Astrocyte (in vitro differentiated cells and primary cell): ENCODE data around the gene NHERF2. TPM values are rescaled to one million over a fixed set of nuclear protein-coding genes. Genes with fewer than 3 reads are reported as not detected.

Source experiments
- DNase-seq: peaks from one replicate; pipeline ENCODE4 v3.0.0-alpha.2; 2010; ENCODE audit warnings: low read depth
- FAIRE-seq: peaks from 2 replicates; lab custom pipeline; 2011; peaks lifted over from hg19 to GRCh38; lab: Jason Lieb, UNC
- H2AFZ ChIP-seq: 2 replicates; pipeline ENCODE4 v1.6.0; 2012; ENCODE audit warnings: low read depth, low read length, inconsistent platforms
- H3K27ac ChIP-seq: 2 replicates; pipeline ENCODE4 v1.5.1; 2011; ENCODE audit warnings: low read depth, low read length, inconsistent platforms
- H3K27me3 ChIP-seq: 2 replicates; pipeline ENCODE4 v1.6.0; 2011; ENCODE audit warnings: low read length, inconsistent platforms; ENCODE audit not compliant: insufficient read depth
- H3K36me3 ChIP-seq: 2 replicates; pipeline ENCODE4 v1.5.1; 2011; ENCODE audit warnings: low read length, inconsistent platforms; ENCODE audit not compliant: insufficient read depth
- H3K4me1 ChIP-seq: 2 replicates; pipeline ENCODE4 v1.5.1; 2011; ENCODE audit warnings: low read length, inconsistent platforms; ENCODE audit not compliant: insufficient read depth
- H3K4me2 ChIP-seq: 2 replicates; pipeline ENCODE4 v1.6.0; 2012; ENCODE audit warnings: low read length, inconsistent platforms
- H3K4me3 ChIP-seq: 2 replicates; pipeline ENCODE4 v1.5.1; 2011; ENCODE audit warnings: low read depth, mild to moderate bottlenecking, low read length, inconsistent platforms; ENCODE audit not compliant: insufficient read depth
- H3K79me2 ChIP-seq: 2 replicates; pipeline ENCODE4 v1.6.0; 2012; ENCODE audit warnings: mild to moderate bottlenecking, low read length, inconsistent platforms; ENCODE audit not compliant: insufficient read depth
- H3K9ac ChIP-seq: 2 replicates; pipeline ENCODE4 v1.6.0; 2012; ENCODE audit warnings: mild to moderate bottlenecking, low read length, inconsistent platforms
- H3K9me3 ChIP-seq: 2 replicates; pipeline ENCODE4 v1.5.1; 2012; ENCODE audit warnings: low read depth, mild to moderate bottlenecking, low read length, inconsistent platforms; ENCODE audit not compliant: insufficient read depth
- H4K20me1 ChIP-seq: 2 replicates; pipeline ENCODE4 v1.6.0; 2012; ENCODE audit warnings: low read length, inconsistent platforms; ENCODE audit not compliant: insufficient read depth
- H3K27ac Mint-ChIP-seq: one replicate; pipeline ENCODE4 v1.8.0; 2021; ENCODE audit warnings: mild to moderate bottlenecking, mixed read lengths; ENCODE audit not compliant: unreplicated experiment
- H3K27me3 Mint-ChIP-seq: one replicate; pipeline ENCODE4 v1.8.0; 2021; ENCODE audit warnings: low read depth, mixed read lengths; ENCODE audit not compliant: unreplicated experiment
- H3K36me3 Mint-ChIP-seq: one replicate; pipeline ENCODE4 v1.8.0; 2021; ENCODE audit warnings: low read depth, mixed read lengths; ENCODE audit not compliant: unreplicated experiment
- H3K4me1 Mint-ChIP-seq: one replicate; pipeline ENCODE4 v1.8.0; 2021; ENCODE audit warnings: low read depth, mixed read lengths; ENCODE audit not compliant: unreplicated experiment
- H3K4me3 Mint-ChIP-seq: one replicate; pipeline ENCODE4 v1.8.0; 2021; ENCODE audit warnings: mild to moderate bottlenecking, moderate library complexity, mixed read lengths; ENCODE audit not compliant: unreplicated experiment
- H3K9me3 Mint-ChIP-seq: one replicate; pipeline ENCODE4 v1.8.0; 2021; ENCODE audit warnings: mild to moderate bottlenecking, mixed read lengths; ENCODE audit not compliant: unreplicated experiment
- CTCF ChIP-seq: IDR thresholded peaks from 2 replicates; pipeline ENCODE4 v1.5.1; 2011; ENCODE audit warnings: low read depth, mild to moderate bottlenecking, inconsistent platforms, low read length, moderate library complexity; ENCODE audit not compliant: insufficient read depth
- EZH2 ChIP-seq: IDR thresholded peaks from 2 replicates; pipeline ENCODE4 v1.6.1; 2012; ENCODE audit warnings: mild to moderate bottlenecking, low read length, inconsistent platforms; ENCODE audit not compliant: insufficient read depth
- total RNA-seq: library from RNA; stranded (reverse); gene quantifications from 2 replicates; pipeline ENCODE4 v1.2.1, GENCODE V29; 2021

Gene NHERF2
- total RNA-seq, 1 donor from 2014 or later = 92.5 TPM

- H3K4me1 ChIP-seq = peaks cover 17% of the 10 kb centered on the region
- H4K20me1 ChIP-seq = peaks cover 35% of the 10 kb centered on the region
- TF ChIP-seq CTCF = no peak
- TF ChIP-seq EZH2 = no peak
- no peak overlapping the region for H3K9ac ChIP-seq
- peaks cover 26% of the 10 kb centered on the region for H3K27me3 Mint-ChIP-seq
- FAIRE-seq (no peak), DNase-seq (no peak)
- no peaks in the 10 kb centered on the region for H3K9me3 ChIP-seq
- H3K27ac ChIP-seq = no peak overlapping the region
- peaks cover 5% of the 10 kb centered on the region for H3K36me3 ChIP-seq
- no peaks in the 10 kb centered on the region for H3K9me3 Mint-ChIP-seq
- peaks cover 2% of the 10 kb centered on the region for H3K4me1 Mint-ChIP-seq
- H3K79me2 ChIP-seq = peaks cover 16% of the 10 kb centered on the region
- H3K4me2 ChIP-seq = peak overlapping the region; percentile 91
- no peak overlapping the region for H2AFZ ChIP-seq
- H3K4me3 ChIP-seq = no peak overlapping the region
- H3K4me3 Mint-ChIP-seq = peak overlapping the region; percentile 86
- no peak overlapping the region for H3K27ac Mint-ChIP-seq
- H3K27me3 ChIP-seq = peaks cover 36% of the 10 kb centered on the region
- peaks cover 2% of the 10 kb centered on the region for H3K36me3 Mint-ChIP-seq
These were observed 41.1 kb upstream of the NHERF2 start for GRCh38 chr16:1985466-1986150.

- H3K9me3 Mint-ChIP-seq = no peaks in the 10 kb centered on the region
- peaks cover 16% of the 10 kb centered on the region for H3K79me2 ChIP-seq
- H2AFZ ChIP-seq = no peak overlapping the region
- H3K4me3 Mint-ChIP-seq = no peak overlapping the region
- FAIRE-seq = no peak
- no peak for TF ChIP-seq CTCF
- TF ChIP-seq EZH2 = no peak
- peaks cover 34% of the 10 kb centered on the region for H3K27me3 ChIP-seq
- H3K4me3 ChIP-seq = no peak overlapping the region
- H3K36me3 ChIP-seq = peaks cover 5% of the 10 kb centered on the region
- no peaks in the 10 kb centered on the region for H3K9me3 ChIP-seq
- peaks cover 2% of the 10 kb centered on the region for H3K36me3 Mint-ChIP-seq
- no peak overlapping the region for H3K27ac Mint-ChIP-seq
- peaks cover 2% of the 10 kb centered on the region for H3K4me1 Mint-ChIP-seq
- H4K20me1 ChIP-seq = peaks cover 21% of the 10 kb centered on the region
- no peak overlapping the region for H3K9ac ChIP-seq
- H3K4me1 ChIP-seq = peaks cover 28% of the 10 kb centered on the region
- no peak for DNase-seq
- H3K27ac ChIP-seq = no peak overlapping the region
- no peak overlapping the region for H3K4me2 ChIP-seq
- peaks cover 26% of the 10 kb centered on the region for H3K27me3 Mint-ChIP-seq
These were observed 39.5 kb upstream of the NHERF2 start for GRCh38 chr16:1987198-1987597.
